GM21528 (cell line): ENCODE measurements around the gene RPRD2.

Source experiments
- ATAC-seq: cut with Tn5 transposase; IDR thresholded peaks from one replicate; pipeline ENCODE4 v1.9.1; 2021; ENCODE audit warnings: mild to moderate bottlenecking, moderate library complexity; ENCODE audit not compliant: unreplicated experiment, low FRiP score

RPRD2 gene

GRCh38 chr1:150466964-150467363 lies 103.0 kb downstream of the RPRD2 start:
- ATAC-seq, result no peak

GRCh38 chr1:150469291-150469690 lies 105.3 kb downstream of the RPRD2 start:
- ATAC-seq, result no peak

- ATAC-seq, result no peak
These were observed 108.8 kb downstream of the RPRD2 start for GRCh38 chr1:150472601-150473200.

- ATAC-seq, result no peak
These were observed 109.7 kb downstream of the RPRD2 start for GRCh38 chr1:150473659-150474058.

GRCh38 chr1:150474869-150475268 lies 110.9 kb downstream of the RPRD2 start:
- ATAC-seq, result no peak

- no peak for ATAC-seq
These were observed 112.8 kb downstream of the RPRD2 start for GRCh38 chr1:150476754-150477153.

- no peak for ATAC-seq
These were observed 113.4 kb downstream of the RPRD2 start for GRCh38 chr1:150477320-150477719.

- ATAC-seq, result no peak
These were observed 113.8 kb downstream of the RPRD2 start for GRCh38 chr1:150477733-150478132.

GRCh38 chr1:150479370-150479769 lies 115.4 kb downstream of the RPRD2 start:
- ATAC-seq, result no peak

- no peak for ATAC-seq
These were observed 116.0 kb downstream of the RPRD2 start for GRCh38 chr1:150479927-150480352.

GRCh38 chr1:150484431-150484830 lies 120.5 kb downstream of the RPRD2 start:
- no peak for ATAC-seq

GRCh38 chr1:150484861-150485260 lies 120.9 kb downstream of the RPRD2 start:
- no peak for ATAC-seq

- ATAC-seq, result peak; percentile 98
These were observed 123.2 kb downstream of the RPRD2 start, which contains the start of gene TARS2 for GRCh38 chr1:150486966-150487762. Gene TARS2 (plus strand): TSS chr1:150487419. CDS start chr1:150487451, 32 bp downstream.

- no peak for ATAC-seq
These were observed 123.8 kb downstream of the RPRD2 start for GRCh38 chr1:150487763-150488115.

GRCh38 chr1:150493175-150493574 lies 129.2 kb downstream of the RPRD2 start:
- ATAC-seq, result no peak

GRCh38 chr1:150498342-150498741 lies 134.4 kb downstream of the RPRD2 start:
- ATAC-seq, result no peak

- no peak for ATAC-seq
These were observed 141.5 kb downstream of the RPRD2 start for GRCh38 chr1:150505431-150505830.

GRCh38 chr1:150507912-150508864 lies 144.2 kb downstream of the RPRD2 start, which contains the start of gene ECM1:
Gene ECM1 (plus strand): TSS chr1:150508109. CDS start chr1:150508210, 101 bp downstream.
- no peak for ATAC-seq

- ATAC-seq, result no peak
These were observed 145.0 kb downstream of the RPRD2 start for GRCh38 chr1:150508982-150509381.

- no peak for ATAC-seq
These were observed 147.6 kb downstream of the RPRD2 start for GRCh38 chr1:150511551-150511950.
